KMS-11 (cell line): ENCODE results near the gene TBPL1.

ENCODE experiments used
- H2AFZ ChIP-seq: fragments of 200-600 bp; sonication (generic); 2 replicates; pipeline ENCODE4 v1.6.1; 2016; ENCODE audit warnings: antibody characterized with exemption, mixed run types, low read depth
- H3K27ac ChIP-seq: fragments of 200-600 bp; sonication (generic); 2 replicates; pipeline ENCODE4 v1.6.1; 2016; ENCODE audit warnings: mild to moderate bottlenecking, mixed run types
- H3K27me3 ChIP-seq: fragments of 200-600 bp; sonication (generic); 2 replicates; pipeline ENCODE4 v1.6.1; 2017; ENCODE audit warnings: mild to moderate bottlenecking, low read depth, mixed run types, moderate library complexity; ENCODE audit not compliant: insufficient read depth
- H3K36me3 ChIP-seq: fragments of 200-600 bp; sonication (generic); 2 replicates; pipeline ENCODE4 v1.6.1; 2017; ENCODE audit warnings: mild to moderate bottlenecking, mixed run types; ENCODE audit not compliant: insufficient read depth
- H3K4me1 ChIP-seq: fragments of 200-600 bp; sonication (generic); 2 replicates; pipeline ENCODE4 v1.6.1; 2016; ENCODE audit warnings: mild to moderate bottlenecking, low read depth, mixed run types; ENCODE audit not compliant: poor library complexity, severe bottlenecking
- H3K4me2 ChIP-seq: fragments of 200-600 bp; sonication (generic); 2 replicates; pipeline ENCODE4 v1.7.0; 2016; ENCODE audit warnings: mild to moderate bottlenecking, mixed run types
- H3K4me3 ChIP-seq: fragments of 200-600 bp; sonication (generic); IDR thresholded peaks from 2 replicates; pipeline ENCODE4 v1.6.1; 2017; ENCODE audit warnings: low read depth, low read length, mixed read lengths; ENCODE audit not compliant: insufficient read depth
- H3K79me2 ChIP-seq: fragments of 200-600 bp; sonication (generic); 2 replicates; pipeline ENCODE4 v1.6.1; 2016; ENCODE audit warnings: low read depth, mixed run types; ENCODE audit not compliant: insufficient read depth
- H3K9ac ChIP-seq: fragments of 200-600 bp; sonication (generic); 2 replicates; pipeline ENCODE4 v1.6.1; 2016; ENCODE audit warnings: mild to moderate bottlenecking, mixed run types
- H4K20me1 ChIP-seq: fragments of 200-600 bp; sonication (generic); 2 replicates; pipeline ENCODE4 v1.6.1; 2016; ENCODE audit warnings: mild to moderate bottlenecking, mixed run types; ENCODE audit not compliant: insufficient read depth
- TF ChIP-seq, protein P1 (sequence below): fragments of 200-600 bp; sonication (generic); conservative IDR thresholded peaks from 2 replicates; pipeline ENCODE4 v1.6.1; 2017; ENCODE audit warnings: low read depth, mild to moderate bottlenecking, antibody characterized with exemption, low read length, moderate library complexity, mixed read lengths

TBPL1 gene

GRCh38 chr6:133980168-133980567, 27.1 kb downstream of the TBPL1 start:
- H3K4me1 ChIP-seq = peaks cover 78% of the 10 kb centered on the region
- H3K79me2 ChIP-seq = peaks cover 22% of the 10 kb centered on the region; the same call in 1 of the 2 replicates
- H3K9ac ChIP-seq = no peak overlapping the region
- H2AFZ ChIP-seq = no peak overlapping the region
- H3K4me3 ChIP-seq = no peak overlapping the region
- 0 out of 2 replicates have a peak overlapping the region, but pooled peaks have one; percentile 30 for H3K4me2 ChIP-seq
- H3K27ac ChIP-seq = no peak overlapping the region
- H3K27me3 ChIP-seq = no peaks in the 10 kb centered on the region
- no peaks in the 10 kb centered on the region for H4K20me1 ChIP-seq
- H3K36me3 ChIP-seq = peaks cover 3% of the 10 kb centered on the region; the same call in 1 of the 2 replicates
- TF ChIP-seq, protein P1, sequence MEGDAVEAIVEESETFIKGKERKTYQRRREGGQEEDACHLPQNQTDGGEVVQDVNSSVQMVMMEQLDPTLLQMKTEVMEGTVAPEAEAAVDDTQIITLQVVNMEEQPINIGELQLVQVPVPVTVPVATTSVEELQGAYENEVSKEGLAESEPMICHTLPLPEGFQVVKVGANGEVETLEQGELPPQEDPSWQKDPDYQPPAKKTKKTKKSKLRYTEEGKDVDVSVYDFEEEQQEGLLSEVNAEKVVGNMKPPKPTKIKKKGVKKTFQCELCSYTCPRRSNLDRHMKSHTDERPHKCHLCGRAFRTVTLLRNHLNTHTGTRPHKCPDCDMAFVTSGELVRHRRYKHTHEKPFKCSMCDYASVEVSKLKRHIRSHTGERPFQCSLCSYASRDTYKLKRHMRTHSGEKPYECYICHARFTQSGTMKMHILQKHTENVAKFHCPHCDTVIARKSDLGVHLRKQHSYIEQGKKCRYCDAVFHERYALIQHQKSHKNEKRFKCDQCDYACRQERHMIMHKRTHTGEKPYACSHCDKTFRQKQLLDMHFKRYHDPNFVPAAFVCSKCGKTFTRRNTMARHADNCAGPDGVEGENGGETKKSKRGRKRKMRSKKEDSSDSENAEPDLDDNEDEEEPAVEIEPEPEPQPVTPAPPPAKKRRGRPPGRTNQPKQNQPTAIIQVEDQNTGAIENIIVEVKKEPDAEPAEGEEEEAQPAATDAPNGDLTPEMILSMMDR = no peak

GRCh38 chr6:133983099-133983939, 30.3 kb downstream of the TBPL1 start:
- Histone ChIP-seq H2AFZ (no peak overlapping the region), H3K36me3 (peaks cover 3% of the 10 kb centered on the region; the same call in 1 of the 2 replicates), H3K27me3 (no peaks in the 10 kb centered on the region), H4K20me1 (no peaks in the 10 kb centered on the region), H3K9ac (no peak overlapping the region), H3K4me1 (peaks cover 88% of the 10 kb centered on the region), H3K27ac (peak overlapping the region; percentile 52), H3K4me2 (peak overlapping the region; percentile 88), H3K4me3 (no peak overlapping the region), H3K79me2 (peaks cover 7% of the 10 kb centered on the region; the same call in 1 of the 2 replicates)
- TF ChIP-seq, protein P1 = no peak

DNA sequence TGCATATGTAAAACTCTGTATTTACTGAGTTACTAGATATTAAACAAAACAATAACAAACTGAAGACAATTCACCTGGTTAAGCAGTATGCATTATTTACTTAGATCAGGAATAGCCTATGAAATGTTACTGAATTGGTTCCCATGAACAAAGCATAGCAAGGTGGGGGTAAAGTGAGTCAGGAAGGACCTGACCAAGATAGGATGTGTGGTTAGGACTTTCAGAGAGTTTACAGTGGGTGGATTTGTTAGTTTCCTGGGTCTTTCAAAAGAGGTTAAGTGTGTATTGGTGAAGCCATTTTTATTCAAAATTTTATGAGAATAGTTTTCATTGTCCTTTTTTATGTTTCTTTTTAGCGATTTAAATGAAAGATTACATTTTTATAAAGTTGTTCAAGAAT, 32.9 kb downstream of the TBPL1 start:
- H4K20me1 ChIP-seq = no peaks in the 10 kb centered on the region
- peaks cover 3% of the 10 kb centered on the region; the same call in 1 of the 2 replicates for H3K36me3 ChIP-seq
- H3K27ac ChIP-seq = no peak overlapping the region
- TF ChIP-seq, protein P1 = no peak
- no peaks in the 10 kb centered on the region for H3K27me3 ChIP-seq
- no peak overlapping the region for H3K9ac ChIP-seq
- H3K4me2 ChIP-seq = no peak overlapping the region
- H3K4me1 ChIP-seq = peaks cover 86% of the 10 kb centered on the region
- no peak overlapping the region for H2AFZ ChIP-seq
- peaks cover 7% of the 10 kb centered on the region; the same call in 1 of the 2 replicates for H3K79me2 ChIP-seq
- H3K4me3 ChIP-seq = no peak overlapping the region

DNA sequence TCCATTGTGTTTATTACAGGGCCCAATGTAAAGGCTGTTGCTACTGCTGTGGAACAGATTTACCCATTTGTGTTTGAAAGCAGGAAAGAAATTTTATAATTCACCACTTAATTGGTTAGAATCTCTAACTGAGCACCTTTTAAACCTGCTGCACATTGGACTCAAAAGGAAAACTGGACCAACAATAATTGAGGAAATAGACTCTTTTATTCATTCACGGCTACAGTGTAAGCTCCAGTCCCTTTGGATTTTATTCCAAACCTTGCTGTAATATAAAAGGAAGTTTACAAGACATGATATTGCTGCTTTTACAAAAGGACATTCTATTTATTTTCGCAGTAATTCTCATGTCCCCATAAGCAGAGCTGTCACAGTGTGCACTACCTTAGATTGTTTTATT, 33.9 kb downstream of the TBPL1 start:
- Histone ChIP-seq H3K4me2 (no peak overlapping the region), H3K27me3 (no peaks in the 10 kb centered on the region), H3K9ac (no peak overlapping the region), H2AFZ (no peak overlapping the region), H3K4me1 (peaks cover 79% of the 10 kb centered on the region), H3K36me3 (peaks cover 3% of the 10 kb centered on the region; the same call in 1 of the 2 replicates), H4K20me1 (no peaks in the 10 kb centered on the region), H3K4me3 (no peak overlapping the region), H3K79me2 (peaks cover 7% of the 10 kb centered on the region; the same call in 1 of the 2 replicates), H3K27ac (no peak overlapping the region)
- TF ChIP-seq, protein P1 = no peak
